ENCODE results near the gene KIFBP. TPM values are rescaled to one million over a fixed set of nuclear protein-coding genes. Genes with fewer than 3 reads are reported as not detected.
A peak's percentile ranks its signal among the peaks of the same experiment; 100 is the strongest.

KIFBP gene
- total and polyA plus RNA-seq, 2 of the 13 experiments (the other 11 are each of a cell fraction or from before 2014, with no cell fraction given) = 13.0 to 21.9 TPM

- TF ChIP-seq DBP (CRISPR knock-in tag; IDR thresholded peaks at IDR 0.05; ENCODE audit: not compliant biosample characterization) (no peak), CTCF (CRISPR knock-in tag; IDR thresholded peaks at IDR 0.05) (no peak), ZNF616 (CRISPR knock-in tag; IDR thresholded peaks at IDR 0.05; ENCODE audit: low read depth) (no peak), MED1 (CRISPR knock-in tag; IDR thresholded peaks at IDR 0.05) (peak; percentile 34; the same call in 1 of the 2 replicates), GMEB2 (CRISPR knock-in tag; IDR thresholded peaks at IDR 0.05; ENCODE audit: low read depth) (no peak), MED13 (CRISPR knock-in tag; IDR thresholded peaks at IDR 0.05) (no peak), JUNB (CRISPR knock-in tag; IDR thresholded peaks at IDR 0.05; ENCODE audit: borderline replicate concordance) (no peak), ZNF576 (CRISPR knock-in tag; IDR thresholded peaks at IDR 0.05) (no peak), ZBTB39 (CRISPR knock-in tag; IDR thresholded peaks at IDR 0.05) (no peak), THAP9 (CRISPR knock-in tag; IDR thresholded peaks at IDR 0.05; ENCODE audit: borderline replicate concordance) (peak; percentile 97), ZNF777 (CRISPR knock-in tag; IDR thresholded peaks at IDR 0.05) (no peak), MBNL3 (CRISPR knock-in tag; conservative IDR thresholded peaks at IDR 0.05) (no peak), ZBTB33 (CRISPR knock-in tag; IDR thresholded peaks at IDR 0.05) (no peak)
Measured at GRCh38 chr10:69061305-69062161, 72.9 kb downstream of the KIFBP start (continued).
